ENCODE data around the gene KRTAP12-4. TPM values are rescaled to one million over a fixed set of nuclear protein-coding genes. Genes with fewer than 3 reads are reported as not detected.

Gene KRTAP12-4
- total RNA-seq, 6 experiments from 2014 or later: not detected

GRCh38 chr21:44696572-44696971 lies 42.1 kb upstream of the KRTAP12-4 start:
- TF ChIP-seq, protein P1, sequence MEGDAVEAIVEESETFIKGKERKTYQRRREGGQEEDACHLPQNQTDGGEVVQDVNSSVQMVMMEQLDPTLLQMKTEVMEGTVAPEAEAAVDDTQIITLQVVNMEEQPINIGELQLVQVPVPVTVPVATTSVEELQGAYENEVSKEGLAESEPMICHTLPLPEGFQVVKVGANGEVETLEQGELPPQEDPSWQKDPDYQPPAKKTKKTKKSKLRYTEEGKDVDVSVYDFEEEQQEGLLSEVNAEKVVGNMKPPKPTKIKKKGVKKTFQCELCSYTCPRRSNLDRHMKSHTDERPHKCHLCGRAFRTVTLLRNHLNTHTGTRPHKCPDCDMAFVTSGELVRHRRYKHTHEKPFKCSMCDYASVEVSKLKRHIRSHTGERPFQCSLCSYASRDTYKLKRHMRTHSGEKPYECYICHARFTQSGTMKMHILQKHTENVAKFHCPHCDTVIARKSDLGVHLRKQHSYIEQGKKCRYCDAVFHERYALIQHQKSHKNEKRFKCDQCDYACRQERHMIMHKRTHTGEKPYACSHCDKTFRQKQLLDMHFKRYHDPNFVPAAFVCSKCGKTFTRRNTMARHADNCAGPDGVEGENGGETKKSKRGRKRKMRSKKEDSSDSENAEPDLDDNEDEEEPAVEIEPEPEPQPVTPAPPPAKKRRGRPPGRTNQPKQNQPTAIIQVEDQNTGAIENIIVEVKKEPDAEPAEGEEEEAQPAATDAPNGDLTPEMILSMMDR (IDR thresholded peaks at IDR 0.05): no peak
- no peak for DNase-seq
- no peak overlapping the region for H3K4me3 Mint-ChIP-seq
- peaks cover 21% of the 10 kb centered on the region for H3K9me3 Mint-ChIP-seq
- H3K27me3 Mint-ChIP-seq (ENCODE audit: insufficient read depth): peaks cover 53% of the 10 kb centered on the region
- no peaks in the 10 kb centered on the region for H3K36me3 Mint-ChIP-seq (ENCODE audit: low read depth)
- H3K4me1 Mint-ChIP-seq (ENCODE audit: low read depth): no peaks in the 10 kb centered on the region
- H3K27ac Mint-ChIP-seq: no peak overlapping the region

DNA sequence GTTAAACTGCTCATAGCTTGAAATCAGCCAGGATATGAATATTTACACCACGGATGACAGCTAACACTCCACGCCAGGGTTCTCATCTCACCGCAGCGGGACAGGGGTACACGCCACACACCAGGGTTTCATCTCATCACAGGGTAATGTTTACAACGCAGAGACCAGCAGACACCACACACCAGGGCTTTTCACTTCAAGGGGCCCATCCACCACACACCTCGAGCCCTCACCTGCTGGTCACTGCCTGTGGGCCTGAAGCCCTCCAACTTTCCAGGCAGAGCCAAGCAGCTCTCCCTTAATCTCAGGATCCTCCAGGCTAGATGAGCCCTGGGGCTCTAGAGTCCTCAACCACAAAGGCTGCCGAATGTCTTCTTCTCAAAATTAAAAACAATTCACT lies 41.2 kb upstream of the KRTAP12-4 start:
- Mint-ChIP-seq H3K27ac (no peak overlapping the region), H3K4me3 (no peak overlapping the region), H3K9me3 (peaks cover 21% of the 10 kb centered on the region), H3K36me3 (ENCODE audit: low read depth) (no peaks in the 10 kb centered on the region), H3K27me3 (ENCODE audit: insufficient read depth) (peaks cover 47% of the 10 kb centered on the region), H3K4me1 (ENCODE audit: low read depth) (no peaks in the 10 kb centered on the region)
- TF ChIP-seq, protein P1 (IDR thresholded peaks at IDR 0.05): no peak
- DNase-seq: no peak

GRCh38 chr21:44695184-44695583 lies 40.7 kb upstream of the KRTAP12-4 start:
- Mint-ChIP-seq H3K27me3 (ENCODE audit: insufficient read depth) (peaks cover 44% of the 10 kb centered on the region), H3K9me3 (peaks cover 21% of the 10 kb centered on the region), H3K4me1 (ENCODE audit: low read depth) (no peaks in the 10 kb centered on the region), H3K27ac (no peak overlapping the region), H3K4me3 (no peak overlapping the region), H3K36me3 (ENCODE audit: low read depth) (no peaks in the 10 kb centered on the region)
- TF ChIP-seq, protein P1 (IDR thresholded peaks at IDR 0.05): no peak
- DNase-seq: no peak

DNA sequence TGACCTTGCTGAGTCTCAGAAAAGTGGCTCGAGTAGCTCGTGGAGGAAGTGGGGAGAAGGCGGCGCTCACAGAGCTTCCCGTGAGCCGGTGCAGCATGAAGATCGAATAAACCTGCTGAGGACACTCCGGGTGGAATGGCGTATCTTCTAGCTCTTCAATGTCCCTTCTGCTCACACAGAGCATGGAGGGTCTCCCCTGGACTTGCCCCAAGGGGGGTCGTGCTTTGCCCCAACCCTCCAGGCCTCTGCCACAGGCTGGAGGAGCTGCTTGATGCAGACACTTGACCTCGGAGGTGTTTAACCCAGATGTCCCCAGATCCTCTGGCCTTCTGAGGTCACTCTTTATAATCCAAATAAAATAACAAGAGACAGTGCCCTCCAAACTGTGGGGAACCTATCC lies 40.3 kb upstream of the KRTAP12-4 start:
- no peaks in the 10 kb centered on the region for H3K4me1 Mint-ChIP-seq (ENCODE audit: low read depth)
- peaks cover 40% of the 10 kb centered on the region for H3K27me3 Mint-ChIP-seq (ENCODE audit: insufficient read depth)
- H3K27ac Mint-ChIP-seq: no peak overlapping the region
- no peaks in the 10 kb centered on the region for H3K36me3 Mint-ChIP-seq (ENCODE audit: low read depth)
- TF ChIP-seq, protein P1 (IDR thresholded peaks at IDR 0.05): no peak
- DNase-seq: no peak
- H3K4me3 Mint-ChIP-seq: no peak overlapping the region
- peaks cover 21% of the 10 kb centered on the region for H3K9me3 Mint-ChIP-seq

- Mint-ChIP-seq H3K36me3 (ENCODE audit: low read depth) (no peaks in the 10 kb centered on the region), H3K27ac (no peak overlapping the region), H3K9me3 (peaks cover 21% of the 10 kb centered on the region), H3K4me3 (no peak overlapping the region), H3K4me1 (ENCODE audit: low read depth) (no peaks in the 10 kb centered on the region), H3K27me3 (ENCODE audit: insufficient read depth) (peaks cover 34% of the 10 kb centered on the region)
- TF ChIP-seq, protein P1 (IDR thresholded peaks at IDR 0.05): no peak
- DNase-seq: no peak
Measured at GRCh38 chr21:44692798-44693512, 38.5 kb upstream of the KRTAP12-4 start.
